Left forelimb (tissue), 1 donor: ENCODE measurements around the gene PGC.
A peak's percentile ranks its signal among the peaks of the same experiment; 100 is the strongest.

ENCODE experiments used
- DNase-seq: peaks from one replicate; pipeline ENCODE4 v3.0.0-alpha.2; 2018; ENCODE audit warnings: low spot score

PGC gene

DNA sequence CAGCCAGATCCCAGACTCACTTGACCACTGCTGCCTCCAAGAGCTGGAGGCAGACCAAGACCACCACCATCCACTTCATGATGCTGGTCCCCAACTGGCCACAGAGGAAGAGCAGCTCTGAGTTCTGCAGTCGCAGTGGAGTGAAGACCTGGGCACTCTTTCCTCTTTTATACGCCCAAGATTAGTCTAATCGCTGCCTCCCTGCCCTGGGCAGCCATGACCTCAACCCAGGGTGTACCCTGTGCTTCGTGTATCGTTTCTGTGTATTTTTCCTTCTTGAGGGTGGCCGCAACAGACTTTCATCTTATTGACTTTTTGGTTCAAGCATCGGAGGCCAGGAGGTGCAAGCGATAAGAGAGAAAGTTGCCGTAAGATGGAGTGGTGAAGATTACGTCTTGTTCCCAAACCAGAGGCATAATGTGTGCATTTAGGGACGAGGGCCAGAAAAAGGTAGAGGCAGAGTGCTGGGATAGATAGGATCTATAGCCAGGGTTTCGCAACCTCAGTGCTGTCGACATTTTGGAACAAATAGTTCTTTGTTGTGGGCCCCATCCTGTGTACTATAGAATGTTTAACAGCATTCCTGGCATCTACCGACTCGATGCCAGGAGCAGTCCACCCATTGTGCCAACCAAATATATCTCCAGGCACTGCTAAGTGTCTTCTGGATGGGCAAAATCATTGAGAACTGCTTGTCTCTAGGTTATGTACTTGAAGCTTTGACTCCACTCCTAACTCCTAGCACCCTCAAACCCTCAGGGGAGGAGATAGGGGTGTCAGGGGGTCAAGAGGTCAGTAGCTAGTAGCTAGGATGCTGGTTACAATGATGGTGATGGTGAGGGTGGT lies at the start of gene PGC:
PGC (minus strand) TSS at position 142 of the 846 bp plus-strand sequence; CDS start at position 79, 63 bp downstream.
- no peak for DNase-seq

DNA sequence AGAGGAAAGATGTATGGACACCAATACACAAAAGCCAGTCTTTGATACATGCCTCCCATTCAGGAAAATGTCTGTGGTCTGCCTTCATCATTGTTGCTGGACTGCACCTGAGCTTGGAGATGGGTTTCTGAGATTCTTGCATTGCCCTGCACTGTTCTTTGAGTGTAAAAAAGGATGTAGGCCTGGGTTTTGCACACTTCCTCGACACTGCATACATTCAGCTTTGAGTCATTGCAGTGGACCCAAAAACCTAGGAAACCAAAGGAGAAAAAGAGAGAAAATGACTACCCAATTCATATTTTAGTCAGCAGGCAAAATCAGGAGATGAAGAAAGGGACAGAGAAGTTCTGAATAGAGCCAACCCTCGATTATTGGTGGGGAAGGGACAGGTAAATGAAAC lies 49.3 kb upstream of the PGC start:
- DNase-seq: no peak

DNA sequence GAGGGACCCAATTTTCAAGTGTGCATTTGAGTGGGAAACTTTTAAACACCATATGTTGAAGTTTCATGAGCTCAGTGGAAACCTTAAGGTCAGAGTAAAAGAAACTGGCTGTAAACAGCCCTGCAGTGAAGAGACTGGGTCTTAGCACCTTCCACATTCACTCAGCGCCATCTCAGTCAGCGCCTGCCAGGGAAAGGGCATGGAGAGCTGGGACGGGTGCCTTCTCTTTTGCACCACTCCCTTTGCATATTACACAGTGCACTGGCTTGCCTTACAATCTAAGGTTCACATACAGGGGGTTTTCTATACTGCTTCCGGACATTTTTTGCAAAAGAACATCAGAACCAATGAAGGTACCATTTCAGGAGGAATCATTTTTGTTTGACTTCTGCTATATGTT lies 44.8 kb upstream of the PGC start:
- DNase-seq: no peak

DNA sequence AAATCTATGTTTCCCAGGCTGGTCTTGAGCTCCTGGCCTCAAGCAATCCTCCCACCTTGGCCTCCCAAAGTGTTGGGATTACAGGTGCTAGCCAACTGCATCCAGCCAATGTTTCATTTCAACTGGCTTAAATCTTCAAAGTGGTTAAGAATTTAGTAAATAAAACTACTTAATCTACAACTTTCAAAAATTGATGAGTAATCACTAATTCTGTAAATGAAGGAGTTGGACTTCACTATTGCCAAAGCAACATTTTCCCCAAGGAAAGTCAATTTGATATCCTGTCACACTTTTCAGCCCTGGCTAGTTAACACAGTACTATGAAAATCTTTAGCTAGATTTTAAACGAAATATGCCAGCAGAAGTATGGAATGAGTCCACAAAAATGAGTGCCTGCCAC lies 44.1 kb upstream of the PGC start:
- DNase-seq: no peak

DNA sequence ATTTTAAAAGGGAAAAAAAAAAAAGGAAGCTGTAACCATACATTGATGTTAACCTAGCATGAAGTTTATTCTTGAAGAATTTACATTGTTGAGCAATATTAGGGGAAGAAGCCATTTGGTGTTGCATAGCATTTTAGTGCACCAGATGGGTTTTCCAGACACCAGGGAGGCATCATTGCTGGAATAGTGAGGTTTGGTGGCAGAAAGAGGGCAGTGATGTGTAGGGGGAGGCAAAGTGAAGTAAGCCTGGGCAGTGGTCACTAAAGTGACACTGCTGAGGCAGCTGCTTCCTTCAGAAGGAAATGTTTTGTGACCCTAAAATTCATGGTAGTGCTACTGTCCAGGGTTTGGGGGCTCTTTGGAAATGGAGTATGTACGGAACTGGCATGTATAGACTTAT lies 42.8 kb upstream of the PGC start:
- no peak for DNase-seq

DNA sequence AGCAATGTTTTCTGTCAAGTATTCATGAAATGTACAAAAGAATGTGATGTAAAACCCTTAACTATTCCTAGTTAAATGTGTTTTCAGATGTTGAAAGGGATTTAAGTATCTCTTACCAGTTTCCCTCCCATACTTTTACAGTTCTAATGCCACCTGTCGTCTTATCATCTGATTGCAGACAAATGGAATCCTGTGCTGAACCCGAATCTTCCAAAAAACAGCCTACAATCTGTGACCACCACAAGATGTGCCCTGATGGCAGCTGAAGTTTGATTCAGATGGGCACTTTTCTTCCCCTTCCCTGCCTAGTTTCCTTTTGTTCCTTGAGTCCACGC lies 42.2 kb upstream of the PGC start:
- DNase-seq: no peak

DNA sequence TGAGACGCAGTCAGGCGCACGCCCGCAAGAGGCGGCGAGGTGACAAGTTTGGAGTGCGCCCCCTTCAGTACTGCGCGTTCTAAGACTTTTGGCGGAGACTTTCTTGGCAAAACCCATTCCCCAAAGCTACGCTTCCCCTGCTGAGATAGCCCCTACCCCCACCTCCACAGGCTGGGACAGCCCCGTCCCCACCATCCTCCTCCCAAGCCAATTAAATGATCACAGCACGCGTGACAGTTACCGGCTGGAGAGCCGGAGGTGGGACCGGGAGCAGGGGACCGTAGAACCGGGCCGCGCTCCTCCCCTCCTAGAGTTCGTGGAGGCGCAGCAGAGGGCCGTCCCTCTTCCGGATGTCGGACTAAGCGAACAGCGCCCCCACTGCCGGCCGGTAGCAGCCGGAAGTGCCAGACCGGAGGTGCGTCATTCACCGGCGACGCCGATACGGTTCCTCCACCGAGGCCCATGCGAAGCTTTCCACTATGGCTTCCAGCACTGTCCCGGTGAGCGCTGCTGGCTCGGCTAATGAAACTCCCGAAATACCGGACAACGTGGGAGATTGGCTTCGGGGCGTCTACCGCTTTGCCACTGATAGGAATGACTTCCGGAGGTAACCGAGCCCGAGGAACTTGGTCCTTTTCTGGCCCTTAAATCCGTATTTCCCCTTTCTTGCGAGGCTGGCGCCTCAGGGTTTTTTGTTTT lies 40.2 kb upstream of the PGC start, which contains the start of gene TOMM6:
TOMM6 (plus strand) TSS at position 476 of the 699 bp plus-strand sequence; CDS start at position 480, 4 bp downstream.
- peak; percentile 96 for DNase-seq

DNA sequence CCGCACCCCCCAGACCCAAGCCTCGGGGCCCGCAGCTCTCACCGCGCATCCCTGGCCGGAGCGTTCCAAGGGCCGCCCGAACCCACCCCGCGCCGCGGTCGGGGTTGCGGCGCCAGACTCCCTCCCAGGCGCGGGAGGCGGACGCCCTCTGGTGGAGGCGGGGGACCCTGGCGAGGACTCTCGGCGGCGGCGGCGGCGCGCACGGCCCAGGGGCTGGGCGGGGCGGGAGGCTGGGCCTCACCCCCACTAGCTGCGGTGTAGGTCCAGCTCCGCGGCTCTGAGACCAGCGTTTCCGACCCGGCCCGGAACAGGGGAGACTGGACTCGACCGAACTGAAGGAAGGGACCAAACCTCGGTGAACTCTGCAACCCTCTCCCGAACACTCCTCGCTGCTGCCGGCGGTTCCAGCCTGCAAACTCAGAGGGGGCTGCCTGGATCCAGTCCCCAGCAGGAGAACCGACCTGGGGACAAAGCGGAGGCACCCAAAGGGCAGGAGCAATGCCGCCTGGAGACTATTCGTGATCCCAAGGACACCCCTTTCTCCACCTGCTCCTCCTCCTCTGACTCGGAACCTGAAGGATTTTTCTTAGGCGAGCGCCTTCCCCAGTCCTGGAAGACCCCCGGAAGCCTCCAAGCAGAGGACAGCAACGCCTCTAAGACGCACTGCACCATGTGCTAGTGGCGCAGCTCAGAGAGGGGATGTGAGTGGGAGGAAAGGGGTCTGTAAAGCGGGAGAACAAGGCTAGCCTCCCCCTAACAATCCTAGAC lies 39.4 kb upstream of the PGC start:
- DNase-seq: peak; percentile 94

DNA sequence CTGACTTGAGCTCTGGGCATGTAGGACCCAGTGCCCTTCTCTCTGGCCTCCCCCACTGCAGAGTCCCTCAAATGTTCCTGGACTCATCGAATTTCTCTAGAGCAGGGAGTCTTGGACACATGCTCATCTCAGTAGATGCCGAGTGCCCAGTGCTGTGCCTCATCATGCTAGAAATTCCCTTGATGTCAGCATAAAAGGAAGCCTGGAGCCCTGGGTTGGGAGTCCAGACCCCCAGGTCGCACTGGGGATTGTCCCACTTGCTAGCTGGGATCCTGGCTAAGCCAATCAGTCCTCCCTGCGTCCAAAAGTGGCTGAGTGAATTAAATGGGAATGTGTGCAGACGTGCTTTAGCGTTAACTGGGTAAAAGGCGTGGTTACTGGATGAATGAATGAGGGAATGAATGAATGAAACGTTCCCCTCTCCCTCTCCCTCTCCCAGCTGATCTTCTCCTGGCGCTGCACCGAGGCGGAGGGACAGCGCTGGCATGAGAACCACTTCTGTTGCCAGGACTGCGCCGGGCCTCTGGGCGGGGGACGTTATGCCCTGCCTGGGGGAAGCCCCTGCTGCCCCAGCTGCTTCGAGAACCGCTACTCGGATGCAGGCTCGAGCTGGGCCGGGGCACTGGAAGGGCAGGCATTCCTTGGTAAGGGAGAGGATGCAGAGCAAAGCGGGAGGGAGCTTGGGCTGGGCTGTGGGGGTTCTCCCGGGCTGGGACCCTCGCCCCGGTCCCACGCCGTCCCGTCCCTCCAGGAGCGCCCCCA lies 38.7 kb upstream of the PGC start:
- DNase-seq: peak; percentile 74

DNA sequence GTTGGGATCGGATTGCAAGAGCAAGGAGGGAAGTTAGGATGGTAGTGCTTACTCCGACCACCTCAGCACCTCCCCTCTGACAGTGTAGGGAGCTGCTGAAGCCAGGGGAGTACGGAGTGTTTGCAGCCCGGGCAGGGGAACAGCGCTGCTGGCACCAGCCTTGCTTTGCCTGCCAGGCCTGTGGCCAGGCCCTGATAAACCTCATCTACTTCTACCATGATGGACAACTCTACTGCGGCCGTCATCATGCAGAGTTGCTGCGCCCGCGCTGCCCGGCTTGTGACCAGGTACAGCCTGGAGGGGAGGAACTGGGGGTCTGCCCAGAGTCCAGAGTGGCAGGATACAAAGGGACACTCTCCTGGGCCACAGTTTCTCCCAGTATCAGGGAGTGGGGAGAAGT lies 38.1 kb upstream of the PGC start:
- no peak for DNase-seq

DNA sequence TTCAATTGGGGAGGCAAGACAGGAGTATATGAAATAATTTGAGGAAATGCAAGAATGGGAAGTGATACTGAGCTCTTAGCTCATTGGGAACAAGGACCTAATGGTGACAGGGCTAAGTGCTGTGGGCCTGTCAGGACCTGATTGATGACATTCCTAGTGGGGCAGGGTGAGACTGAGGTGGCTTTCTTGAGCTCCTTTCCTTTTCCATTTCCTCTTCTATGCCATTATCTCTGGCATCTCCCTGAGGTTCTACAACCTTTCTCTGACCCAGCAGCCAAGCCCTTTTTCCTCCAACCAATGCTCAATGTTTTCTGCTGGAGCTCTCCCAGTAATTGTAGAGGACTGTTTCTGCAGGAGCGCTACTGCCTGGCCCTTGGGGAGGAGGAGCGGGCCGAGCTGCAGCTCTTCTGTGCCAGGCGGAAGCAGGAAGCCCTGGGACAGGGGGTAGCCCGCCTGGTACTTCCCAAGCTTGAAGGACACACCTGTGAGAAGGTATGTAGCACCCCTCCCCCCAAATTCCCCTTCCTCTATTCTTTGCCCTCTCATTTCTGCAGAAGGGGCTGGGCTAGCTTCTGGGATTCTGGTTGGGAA lies 37.5 kb upstream of the PGC start:
- no peak for DNase-seq

DNA sequence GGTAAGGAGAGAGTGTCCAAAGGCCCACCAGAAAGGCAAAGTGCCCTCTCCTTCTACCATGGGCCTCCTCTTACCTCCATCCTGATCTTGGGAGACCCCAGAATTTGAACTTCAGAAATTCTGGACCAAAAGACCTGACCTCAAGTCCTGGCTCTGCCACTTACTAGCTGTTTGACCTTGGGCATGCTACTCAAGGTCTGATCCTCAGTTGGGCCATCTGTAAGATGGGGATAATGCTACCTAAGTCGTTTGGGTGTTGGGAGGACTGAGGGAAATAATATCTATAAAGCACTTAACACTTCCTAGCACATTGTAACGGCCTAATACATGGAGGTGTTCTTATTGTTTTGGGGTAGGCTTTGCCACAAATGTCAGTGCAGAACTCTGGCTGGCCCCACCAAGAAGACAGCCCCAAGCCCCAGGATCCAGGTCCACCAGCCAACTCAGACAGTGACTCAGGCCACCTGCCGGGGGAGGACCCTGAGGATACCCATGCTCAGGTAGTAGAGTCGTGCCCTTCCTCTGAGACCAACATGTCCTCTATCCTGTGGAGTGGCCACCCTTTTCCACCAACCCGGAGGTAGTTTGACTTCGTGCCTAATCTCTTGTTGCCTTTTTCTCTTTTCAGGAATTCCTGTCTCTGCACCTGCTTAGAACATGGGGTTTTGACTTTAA lies 36.0 kb upstream of the PGC start:
- no peak for DNase-seq

DNA sequence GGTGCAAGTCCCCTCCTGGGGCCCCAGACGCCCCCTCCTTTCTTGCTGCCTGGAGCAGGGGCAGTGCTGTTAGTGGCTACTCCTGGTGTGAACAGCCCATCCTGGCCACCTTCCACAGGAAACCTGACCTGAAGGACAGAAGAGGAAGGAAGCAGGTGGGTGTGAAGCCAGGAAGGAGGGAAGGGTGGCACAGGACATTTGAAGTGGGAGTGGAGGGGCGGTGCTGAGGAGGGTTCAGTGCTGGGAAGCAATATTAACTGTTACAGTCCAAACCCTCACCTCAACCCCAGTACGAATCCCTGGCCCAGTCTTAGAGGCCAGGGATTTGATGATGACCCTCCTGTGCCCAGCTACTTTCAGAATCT lies 34.2 kb upstream of the PGC start:
- DNase-seq: no peak

DNA sequence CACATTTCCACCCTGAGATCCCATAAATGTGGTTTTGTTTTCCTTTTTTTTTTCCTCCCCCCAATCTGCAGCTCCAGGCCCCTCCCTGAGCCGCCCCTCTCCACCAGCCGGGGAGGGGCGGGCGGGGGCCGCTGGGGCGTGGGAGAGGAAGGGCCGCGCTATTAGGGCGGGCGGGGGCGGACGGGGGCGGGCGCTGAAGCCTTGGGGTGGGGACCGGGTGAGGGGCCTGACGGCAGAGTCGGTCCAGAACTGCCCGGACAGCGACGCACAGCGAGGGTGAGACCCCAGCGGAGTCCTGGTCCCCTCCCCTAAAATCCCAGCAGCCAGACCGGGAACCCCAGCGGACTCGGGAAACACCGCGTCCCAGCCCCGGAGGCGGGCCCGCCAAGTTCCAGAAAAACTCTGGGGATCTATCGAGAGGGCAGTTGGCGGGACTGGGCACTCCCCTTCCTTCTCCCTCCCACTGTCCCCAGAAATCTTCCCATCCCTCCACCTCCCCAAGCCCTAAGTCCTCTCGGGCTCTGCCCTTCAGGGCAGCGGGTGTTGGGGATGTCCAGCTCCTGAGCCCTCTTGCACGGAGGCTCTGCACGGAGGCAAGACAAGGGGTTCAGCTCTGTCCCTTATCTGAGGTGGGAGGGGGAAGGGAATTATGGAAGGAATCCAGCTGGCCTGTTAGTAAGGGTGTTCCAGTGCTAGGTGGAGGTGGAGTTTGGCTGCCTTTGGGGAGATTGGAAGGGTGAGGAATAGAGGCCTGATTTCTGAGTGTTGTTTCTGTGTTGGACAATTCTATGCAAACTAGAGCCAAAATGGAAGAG lies 33.6 kb upstream of the PGC start, which contains the start of gene PRICKLE4:
PRICKLE4 (plus strand) TSS at position 232 of the 815 bp plus-strand sequence. CDS start 2,692 bp downstream, outside the sequence.
- peak; percentile 81 for DNase-seq

DNA sequence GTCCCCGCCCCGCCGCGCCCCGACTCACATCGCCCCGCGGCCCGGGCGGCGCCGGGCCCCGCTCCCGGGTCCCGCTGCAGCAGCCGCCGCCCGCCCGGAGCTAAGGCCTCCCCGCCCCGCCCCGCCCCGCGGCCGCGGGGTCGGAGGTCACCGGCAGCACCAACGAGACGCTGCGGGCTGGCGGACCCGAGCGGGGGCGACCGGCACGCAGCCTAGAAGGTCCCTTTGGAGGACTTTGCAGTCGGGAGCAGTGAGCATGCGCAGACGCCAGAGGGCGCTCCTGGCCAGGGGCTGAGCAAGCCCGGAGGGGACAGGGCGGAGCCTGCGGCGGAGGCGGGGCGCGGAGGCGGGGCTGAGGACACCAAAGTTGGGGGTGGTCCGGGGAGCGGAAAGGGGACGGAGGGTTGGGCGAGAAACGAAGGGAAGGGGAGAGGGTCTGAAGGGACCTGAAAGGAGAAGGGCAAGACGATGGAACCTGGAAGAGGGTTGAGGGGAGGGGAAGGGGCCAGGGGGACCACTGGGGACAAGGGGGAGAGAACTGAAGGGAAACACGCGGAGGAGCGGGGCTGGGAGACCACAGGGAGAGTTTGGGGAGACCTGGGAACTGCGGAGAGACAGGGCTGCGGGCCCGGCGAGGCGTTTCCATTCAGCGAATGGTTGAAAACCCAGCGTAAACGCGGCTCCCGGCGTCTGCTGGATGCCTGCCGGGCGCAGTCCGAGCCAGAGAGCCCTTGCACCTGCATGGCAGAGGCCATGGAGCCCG lies 32.8 kb upstream of the PGC start, which contains the start of gene FRS3:
FRS3 (minus strand) TSS at position 113 of the 763 bp plus-strand sequence. CDS start 2,913 bp downstream, outside the sequence.
- DNase-seq: peak; percentile 99

DNA sequence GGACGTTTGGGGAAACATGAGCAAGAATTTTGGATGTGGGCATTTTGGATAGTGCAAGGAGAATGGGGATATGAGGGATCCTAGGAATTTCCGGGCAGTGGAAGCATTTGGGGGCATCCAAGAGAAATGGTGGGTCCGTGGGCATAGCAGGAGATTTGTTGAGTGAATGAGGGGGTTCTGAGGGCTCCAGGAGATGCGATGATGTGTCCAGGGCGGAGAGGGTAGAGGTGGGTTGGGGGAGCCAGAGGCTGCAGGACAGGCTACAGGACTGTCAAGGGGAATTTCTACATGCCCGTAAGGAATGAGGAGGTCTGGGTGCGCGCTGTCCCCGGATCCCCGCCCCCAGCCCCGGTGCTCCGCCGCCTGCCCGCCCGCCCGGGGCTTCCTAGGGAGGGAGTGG lies 32.1 kb upstream of the PGC start:
- DNase-seq: no peak

DNA sequence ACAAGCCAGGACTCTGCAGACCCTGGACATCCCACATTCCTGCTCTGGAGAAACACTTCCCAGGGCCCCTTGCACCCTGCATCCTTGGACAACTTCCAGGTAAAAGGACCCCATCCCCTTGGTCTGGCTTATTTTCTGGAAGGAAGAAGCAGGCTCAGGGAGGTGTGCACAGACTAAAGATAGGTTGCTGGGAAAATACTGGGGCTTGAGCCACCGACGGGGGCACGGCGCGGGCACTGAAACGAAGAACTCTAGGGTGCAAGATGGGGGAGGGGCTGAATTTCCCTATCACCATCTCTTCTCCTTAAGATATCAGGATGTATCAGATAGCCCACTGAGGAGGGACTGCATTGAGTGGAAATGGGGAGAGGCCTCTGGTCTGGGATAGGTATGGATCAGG lies 31.7 kb upstream of the PGC start:
- DNase-seq: no peak

DNA sequence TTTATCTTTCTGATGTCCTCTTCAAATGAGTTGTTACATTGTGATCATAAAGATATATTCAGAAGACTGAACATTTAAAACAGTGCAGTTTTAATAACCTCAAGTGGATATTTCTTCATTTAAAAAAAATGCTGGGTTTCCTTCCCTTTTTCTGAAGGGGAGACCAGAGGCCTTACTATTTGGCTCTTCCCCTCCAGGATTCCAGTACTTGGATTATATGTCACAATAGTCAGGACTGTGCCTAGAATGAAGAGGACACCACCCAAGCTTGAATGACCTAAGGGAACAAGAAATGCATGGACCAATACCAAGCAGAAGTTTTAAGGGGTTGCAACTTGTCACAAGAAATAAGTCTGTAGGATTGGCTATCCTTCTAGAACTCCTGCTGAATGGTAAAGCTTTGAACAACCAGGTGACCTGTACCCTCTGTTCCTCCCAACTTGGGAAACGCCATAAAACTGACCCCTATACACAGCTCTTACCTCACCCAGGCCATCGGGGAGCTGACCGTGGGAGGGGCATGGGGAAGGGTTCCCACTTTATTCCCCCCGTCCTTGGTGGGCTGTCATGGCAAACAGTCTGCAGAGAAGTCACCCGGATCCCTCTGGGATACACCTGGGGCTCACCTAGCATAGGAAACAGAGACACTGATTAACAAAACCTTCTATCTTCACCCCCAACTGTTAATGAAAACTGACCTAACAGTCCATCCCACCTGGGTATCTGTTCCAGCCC lies 30.5 kb upstream of the PGC start:
- DNase-seq: no peak
